Brain microvascular endothelial cell (primary cell): Measurements from ENCODE around the gene BCAT1.

Experiments used
- DNase-seq: peaks from one replicate; pipeline ENCODE4 v3.0.0-alpha.2; 2020
- H3K27ac ChIP-seq: fragments of 250-450 bp; sonication (Bioruptor Pico); 2 replicates; pipeline ENCODE4 v1.5.1; 2020; ENCODE audit warnings: mild to moderate bottlenecking, moderate library complexity
- H3K27me3 ChIP-seq: fragments of 250-450 bp; sonication (Bioruptor Pico); replicated peaks from 2 replicates; pipeline ENCODE4 v1.5.1; 2020; ENCODE audit warnings: mild to moderate bottlenecking
- H3K36me3 ChIP-seq: fragments of 250-450 bp; sonication (Bioruptor Pico); replicated peaks from 2 replicates; pipeline ENCODE4 v1.5.1; 2020; ENCODE audit warnings: mild to moderate bottlenecking
- H3K4me3 ChIP-seq: 2 replicates; pipeline ENCODE4 v1.5.1; 2011; ENCODE audit warnings: low read depth, mild to moderate bottlenecking, control low read depth, low read length, moderate library complexity
- in situ Hi-C: cut with HindIII; loops from 2 replicates; pipeline ENCODE4 v1.10.0; 2017; ENCODE audit warnings: low sequenced_read_pairs, low pct_ligation_motif_present
- TF ChIP-seq, protein P1 (sequence below): IDR thresholded peaks from 2 replicates; pipeline ENCODE4 v1.5.1; 2011; ENCODE audit warnings: low read depth, mild to moderate bottlenecking, moderate library complexity, low read length, control low read depth, inconsistent platforms; ENCODE audit errors: missing control alignments

Gene BCAT1

GRCh38 chr12:24993793-24994192 lies 44.9 kb upstream of the BCAT1 start:
- no peaks in the 10 kb centered on the region for H3K36me3 ChIP-seq
- H3K4me3 ChIP-seq = no peak overlapping the region
- H3K27me3 ChIP-seq = no peaks in the 10 kb centered on the region
- H3K27ac ChIP-seq = no peak overlapping the region
- in situ Hi-C loops = loop anchor here (25.0 kb wide), 1 partner anchor 144 kb away; no protein-coding TSS in a partner anchor
- no peak for DNase-seq
- TF ChIP-seq, protein P1, sequence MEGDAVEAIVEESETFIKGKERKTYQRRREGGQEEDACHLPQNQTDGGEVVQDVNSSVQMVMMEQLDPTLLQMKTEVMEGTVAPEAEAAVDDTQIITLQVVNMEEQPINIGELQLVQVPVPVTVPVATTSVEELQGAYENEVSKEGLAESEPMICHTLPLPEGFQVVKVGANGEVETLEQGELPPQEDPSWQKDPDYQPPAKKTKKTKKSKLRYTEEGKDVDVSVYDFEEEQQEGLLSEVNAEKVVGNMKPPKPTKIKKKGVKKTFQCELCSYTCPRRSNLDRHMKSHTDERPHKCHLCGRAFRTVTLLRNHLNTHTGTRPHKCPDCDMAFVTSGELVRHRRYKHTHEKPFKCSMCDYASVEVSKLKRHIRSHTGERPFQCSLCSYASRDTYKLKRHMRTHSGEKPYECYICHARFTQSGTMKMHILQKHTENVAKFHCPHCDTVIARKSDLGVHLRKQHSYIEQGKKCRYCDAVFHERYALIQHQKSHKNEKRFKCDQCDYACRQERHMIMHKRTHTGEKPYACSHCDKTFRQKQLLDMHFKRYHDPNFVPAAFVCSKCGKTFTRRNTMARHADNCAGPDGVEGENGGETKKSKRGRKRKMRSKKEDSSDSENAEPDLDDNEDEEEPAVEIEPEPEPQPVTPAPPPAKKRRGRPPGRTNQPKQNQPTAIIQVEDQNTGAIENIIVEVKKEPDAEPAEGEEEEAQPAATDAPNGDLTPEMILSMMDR = no peak

GRCh38 chr12:24991209-24992049 lies 42.5 kb upstream of the BCAT1 start:
- no peaks in the 10 kb centered on the region for H3K36me3 ChIP-seq
- H3K4me3 ChIP-seq = no peak overlapping the region
- in situ Hi-C loops = loop anchor here (25.0 kb wide), 1 partner anchor 146 kb away; no protein-coding TSS in a partner anchor
- peak; percentile 43 for DNase-seq
- H3K27ac ChIP-seq = no peak overlapping the region
- H3K27me3 ChIP-seq = no peaks in the 10 kb centered on the region
- TF ChIP-seq, protein P1 = peak; percentile 24

- Histone ChIP-seq H3K36me3 (no peaks in the 10 kb centered on the region), H3K27me3 (no peaks in the 10 kb centered on the region), H3K4me3 (no peak overlapping the region), H3K27ac (no peak overlapping the region)
- TF ChIP-seq, protein P1 = no peak
- in situ Hi-C loops = loop anchor here (25.0 kb wide), 1 partner anchor 148 kb away; no protein-coding TSS in a partner anchor
- no peak for DNase-seq
Measured at GRCh38 chr12:24989216-24989615, 40.3 kb upstream of the BCAT1 start.

GRCh38 chr12:24982250-24982649 lies 33.3 kb upstream of the BCAT1 start:
- H3K4me3 ChIP-seq = no peak overlapping the region
- TF ChIP-seq, protein P1 = no peak
- H3K27me3 ChIP-seq = no peaks in the 10 kb centered on the region
- H3K27ac ChIP-seq = no peak overlapping the region
- H3K36me3 ChIP-seq = no peaks in the 10 kb centered on the region
- DNase-seq = no peak
- in situ Hi-C loops = loop anchor here (25.0 kb wide), 1 partner anchor 155 kb away; no protein-coding TSS in a partner anchor

DNA sequence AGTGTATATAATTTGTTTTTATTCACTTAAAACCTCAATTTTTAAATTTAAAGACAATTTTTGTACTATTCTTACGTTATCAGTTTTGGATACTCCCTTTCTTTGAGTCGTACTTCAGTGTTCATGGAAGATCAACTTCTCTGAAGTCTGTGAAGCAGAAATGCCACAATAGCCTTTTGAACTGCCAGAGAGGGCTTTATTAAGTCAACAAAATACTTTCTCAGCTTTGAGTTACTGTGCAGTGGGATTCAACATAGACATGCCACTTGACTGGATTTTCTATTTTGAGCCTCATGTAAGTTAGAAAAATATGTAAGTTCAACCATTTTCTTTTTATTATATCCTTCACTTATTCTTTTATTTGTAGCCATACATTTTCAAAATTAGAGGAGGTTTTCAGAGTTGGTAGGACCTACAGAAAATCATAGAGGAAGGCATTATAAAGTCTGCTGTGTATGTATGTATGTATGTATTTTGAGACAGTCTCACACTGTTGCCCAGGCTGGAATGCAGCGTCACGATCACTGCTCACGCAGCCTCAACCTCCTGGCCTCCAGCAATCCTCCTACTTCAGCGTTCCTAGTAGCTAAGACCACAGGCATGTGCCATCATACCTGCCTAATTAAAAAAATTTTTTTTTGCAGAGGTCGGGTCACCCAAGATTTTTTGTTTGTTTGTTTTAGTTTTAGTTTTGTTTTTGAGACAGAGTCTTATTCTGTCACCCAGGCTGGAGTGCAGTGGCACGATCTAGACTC lies 31.3 kb upstream of the BCAT1 start:
- peak overlapping the region; percentile 34 for H3K27ac ChIP-seq
- peak; percentile 56 for DNase-seq
- no peaks in the 10 kb centered on the region for H3K27me3 ChIP-seq
- in situ Hi-C loops = loop anchor here (25.0 kb wide), 1 partner anchor 157 kb away; no protein-coding TSS in a partner anchor
- no peak overlapping the region for H3K4me3 ChIP-seq
- TF ChIP-seq, protein P1 = no peak
- H3K36me3 ChIP-seq = no peaks in the 10 kb centered on the region
